HepG2 (cell line): Measurements from ENCODE around the gene EWSR1. TPM values are rescaled to one million over a fixed set of nuclear protein-coding genes. Genes with fewer than 3 reads are reported as not detected.

Experiments
- AKAP8 ChIP-seq: sonication (generic); formaldehyde crosslinking; IDR thresholded peaks from 2 replicates; pipeline ENCODE4 v1.5.1; 2020; ENCODE audit warnings: mild to moderate bottlenecking, missing genetic modification reagents
- CEBPB ChIP-seq: IDR thresholded peaks from 2 replicates; pipeline ENCODE4 v1.6.1; 2011; ENCODE audit warnings: low read depth, low read length, improper control_type of control experiment, borderline replicate concordance
- JUND ChIP-seq: sonication (generic); formaldehyde crosslinking; IDR thresholded peaks from 2 replicates; pipeline ENCODE4 v1.8.0; 2022; ENCODE audit warnings: mild to moderate bottlenecking, missing genetic modification reagents
- NFRKB ChIP-seq: fragments of 450-650 bp; IDR thresholded peaks from 2 replicates; pipeline ENCODE4 v1.6.1; 2017
- NR2F6 ChIP-seq, 2 experiments: IDR thresholded peaks; 2 replicates each; pipeline ENCODE4 v1.6.1; 2016; ENCODE audit warnings: antibody characterized with exemption in 1 of 2, mild to moderate bottlenecking in 1 of 2
- RERE ChIP-seq: IDR thresholded peaks from 2 replicates; pipeline ENCODE4 v1.6.1; 2016; ENCODE audit warnings: low read depth, missing genetic modification reagents, missing compliant biosample characterization
- SMAD1 ChIP-seq: sonication (generic); formaldehyde crosslinking; IDR thresholded peaks from 2 replicates; pipeline ENCODE4 v1.4.0; 2020; ENCODE audit warnings: missing genetic modification reagents, low read depth, mild to moderate bottlenecking, borderline replicate concordance
- SRSF1 ChIP-seq: fragments of 200-400 bp; formaldehyde crosslinking; optimal IDR thresholded peaks from 2 replicates; pipeline ENCODE3; 2017; ENCODE audit warnings: mild to moderate bottlenecking, low read depth, low read length, moderate library complexity
- ZNF224 ChIP-seq: sonication (generic); formaldehyde crosslinking; IDR thresholded peaks from 2 replicates; pipeline ENCODE4 v1.5.0; 2020; ENCODE audit warnings: mild to moderate bottlenecking, missing genetic modification reagents
- ZNF557 ChIP-seq: sonication (generic); formaldehyde crosslinking; IDR thresholded peaks from 2 replicates; pipeline ENCODE4 v1.4.0; 2020; ENCODE audit warnings: missing genetic modification reagents
- ZNF574 ChIP-seq: sonication (generic); formaldehyde crosslinking; IDR thresholded peaks from 2 replicates; pipeline ENCODE4 v1.4.0; 2020; ENCODE audit warnings: missing genetic modification reagents
- ZNF577 ChIP-seq: sonication (generic); formaldehyde crosslinking; IDR thresholded peaks from 2 replicates; pipeline ENCODE4 v1.4.0; 2020; ENCODE audit warnings: mild to moderate bottlenecking, low read depth, missing genetic modification reagents, borderline replicate concordance
- polyA plus RNA-seq, 8 experiments: library from polyadenylated mRNA; depleted of rRNA in 3 of 8; stranded (reverse) in 7 of 8; unstranded in 1 of 8; fragments of >200 nt; fragmentation: Illumina TruSeq in 4 of 8; extraction: Trizol in 4 of 8; gene quantifications; 2 replicates each; pipeline versions ENCODE4 v1.2.1 to v1.2.3, GENCODE V29; 2011 to 2016; ENCODE audit warnings: low read depth in 4 of 8, missing spikeins in 1 of 8, mixed read lengths in 1 of 8; ENCODE audit not compliant: insufficient read depth in 1 of 8
- total RNA-seq, 5 experiments: library from RNA; depleted of rRNA; stranded (reverse); fragments of >200 nt; fragmentation: Illumina TruSeq; extraction: Trizol; gene quantifications; 2 replicates each; pipeline ENCODE4 v1.2.3, GENCODE V29; 2016; ENCODE audit warnings: low read depth in 1 of 5
- TF ChIP-seq, protein P1 (sequence below): sonication (generic); formaldehyde crosslinking; IDR thresholded peaks from 2 replicates; pipeline ENCODE4 v1.4.0; 2020; ENCODE audit warnings: missing genetic modification reagents
- TF ChIP-seq, protein P2 (sequence below): sonication (generic); formaldehyde crosslinking; IDR thresholded peaks from 2 replicates; pipeline ENCODE4 v1.5.1; 2020; ENCODE audit warnings: mild to moderate bottlenecking, missing genetic modification reagents
- TF ChIP-seq, protein P3 (sequence below): sonication (generic); formaldehyde crosslinking; IDR thresholded peaks from 2 replicates; pipeline ENCODE4 v1.4.0; 2020; ENCODE audit warnings: mild to moderate bottlenecking, missing genetic modification reagents, borderline replicate concordance

Gene EWSR1
- total and polyA plus RNA-seq, 2 of the 13 experiments (the other 11 are each of a cell fraction or from before 2014, with no cell fraction given), result 211 to 326 TPM

DNA sequence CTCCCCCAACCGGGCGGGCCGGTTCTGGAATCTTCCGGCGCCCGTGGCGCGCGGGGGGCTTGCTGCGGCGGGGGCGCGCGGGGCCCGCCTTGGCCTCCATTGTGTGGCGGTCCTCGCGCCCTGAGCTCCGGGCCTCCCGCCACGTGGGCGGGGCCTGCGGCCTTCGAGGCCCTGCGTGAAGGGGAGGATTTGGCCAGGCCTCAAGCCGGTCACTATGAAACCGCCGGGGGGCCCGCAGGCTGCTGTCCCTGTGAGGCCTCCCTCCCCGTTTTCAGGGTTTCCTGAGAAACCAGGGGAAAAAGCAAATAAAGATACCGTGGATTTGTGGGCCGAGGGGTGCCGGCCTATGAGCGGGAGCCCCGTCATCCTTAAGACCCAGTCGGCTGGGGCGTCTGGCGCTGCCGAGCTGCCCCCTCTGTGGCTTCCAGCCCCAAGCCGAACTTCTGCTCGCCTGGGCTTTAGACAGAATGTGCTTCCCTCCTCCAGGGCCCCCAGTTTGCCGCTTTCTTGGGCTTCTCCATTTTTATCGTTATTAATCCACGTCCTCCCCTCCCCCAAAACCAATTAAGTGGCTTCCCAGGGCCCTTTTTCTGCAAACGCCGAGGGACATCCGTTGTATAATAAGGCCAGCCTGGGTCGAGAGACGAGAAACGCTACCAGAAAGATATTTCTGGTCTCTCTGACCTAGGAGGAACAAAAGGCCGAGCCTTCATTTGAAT is 602 bp downstream of the EWSR1 start (continued):
- TF ChIP-seq RERE, result no peak
- no peak; the same call in 1 of the 2 replicates for TF ChIP-seq ZNF574
- TF ChIP-seq ZNF577 (CRISPR knock-in tag), result no peak
- TF ChIP-seq, protein P1, sequence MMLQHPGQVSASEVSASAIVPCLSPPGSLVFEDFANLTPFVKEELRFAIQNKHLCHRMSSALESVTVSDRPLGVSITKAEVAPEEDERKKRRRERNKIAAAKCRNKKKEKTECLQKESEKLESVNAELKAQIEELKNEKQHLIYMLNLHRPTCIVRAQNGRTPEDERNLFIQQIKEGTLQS (CRISPR knock-in tag), result no peak
- TF ChIP-seq, protein P2, sequence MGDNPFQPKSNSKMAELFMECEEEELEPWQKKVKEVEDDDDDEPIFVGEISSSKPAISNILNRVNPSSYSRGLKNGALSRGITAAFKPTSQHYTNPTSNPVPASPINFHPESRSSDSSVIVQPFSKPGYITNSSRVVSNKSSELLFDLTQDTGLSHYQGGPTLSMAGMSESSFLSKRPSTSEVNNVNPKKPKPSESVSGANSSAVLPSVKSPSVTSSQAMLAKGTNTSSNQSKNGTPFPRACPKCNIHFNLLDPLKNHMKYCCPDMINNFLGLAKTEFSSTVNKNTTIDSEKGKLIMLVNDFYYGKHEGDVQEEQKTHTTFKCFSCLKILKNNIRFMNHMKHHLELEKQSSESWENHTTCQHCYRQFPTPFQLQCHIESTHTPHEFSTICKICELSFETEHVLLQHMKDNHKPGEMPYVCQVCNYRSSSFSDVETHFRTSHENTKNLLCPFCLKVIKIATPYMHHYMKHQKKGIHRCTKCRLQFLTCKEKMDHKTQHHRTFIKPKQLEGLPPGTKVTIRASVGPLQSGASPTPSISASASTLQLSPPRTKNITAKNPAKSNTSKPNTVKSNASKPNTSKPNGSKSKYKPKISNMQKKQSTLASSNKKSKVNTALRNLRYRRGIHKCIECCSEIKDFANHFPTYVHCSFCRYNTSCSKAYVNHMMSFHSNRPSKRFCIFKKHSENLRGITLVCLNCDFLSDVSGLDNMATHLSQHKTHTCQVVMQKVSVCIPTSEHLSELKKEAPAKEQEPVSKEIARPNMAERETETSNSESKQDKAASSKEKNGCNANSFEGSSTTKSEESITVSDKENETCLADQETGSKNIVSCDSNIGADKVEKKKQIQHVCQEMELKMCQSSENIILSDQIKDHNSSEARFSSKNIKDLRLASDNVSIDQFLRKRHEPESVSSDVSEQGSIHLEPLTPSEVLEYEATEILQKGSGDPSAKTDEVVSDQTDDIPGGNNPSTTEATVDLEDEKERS (CRISPR knock-in tag), result no peak
- TF ChIP-seq AKAP8 (CRISPR knock-in tag), result no peak
- TF ChIP-seq NR2F6 (IDR thresholded peaks at IDR 0.05), result no peak
- TF ChIP-seq NR2F6 (CRISPR knock-in tag; IDR thresholded peaks at IDR 0.05), result no peak
- TF ChIP-seq CEBPB, result no peak
- TF ChIP-seq, protein P3, sequence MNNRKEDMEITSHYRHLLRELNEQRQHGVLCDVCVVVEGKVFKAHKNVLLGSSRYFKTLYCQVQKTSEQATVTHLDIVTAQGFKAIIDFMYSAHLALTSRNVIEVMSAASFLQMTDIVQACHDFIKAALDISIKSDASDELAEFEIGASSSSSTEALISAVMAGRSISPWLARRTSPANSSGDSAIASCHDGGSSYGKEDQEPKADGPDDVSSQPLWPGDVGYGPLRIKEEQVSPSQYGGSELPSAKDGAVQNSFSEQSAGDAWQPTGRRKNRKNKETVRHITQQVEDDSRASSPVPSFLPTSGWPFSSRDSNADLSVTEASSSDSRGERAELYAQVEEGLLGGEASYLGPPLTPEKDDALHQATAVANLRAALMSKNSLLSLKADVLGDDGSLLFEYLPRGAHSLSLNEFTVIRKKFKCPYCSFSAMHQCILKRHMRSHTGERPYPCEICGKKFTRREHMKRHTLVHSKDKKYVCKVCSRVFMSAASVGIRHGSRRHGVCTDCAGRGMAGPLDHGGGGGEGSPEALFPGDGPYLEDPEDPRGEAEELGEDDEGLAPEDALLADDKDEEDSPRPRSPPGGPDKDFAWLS (CRISPR knock-in tag), result no peak
- TF ChIP-seq SMAD1, result no peak; the same call in 1 of the 2 replicates
- TF ChIP-seq ZNF557 (CRISPR knock-in tag), result no peak
- no peak for TF ChIP-seq SRSF1
- no peak for TF ChIP-seq JUND (CRISPR knock-in tag)
- no peak for TF ChIP-seq NFRKB
- TF ChIP-seq ZNF224 (CRISPR knock-in tag), result no peak
